ENCODE results near the gene TENM4.
A peak's percentile ranks its signal among the peaks of the same experiment; 100 is the strongest.

Gene TENM4

GRCh38 chr11:78649361-78650215 is 791.2 kb downstream of the TENM4 start:
- no peak for TF ChIP-seq CTCF (IDR thresholded peaks at IDR 0.05; ENCODE audit: low read depth, low read length)
- no peak for DNase-seq (ENCODE audit: extremely low read depth, low read depth)

- no peak for TF ChIP-seq CTCF (IDR thresholded peaks at IDR 0.05; ENCODE audit: low read depth, low read length)
- DNase-seq (ENCODE audit: extremely low read depth, low read depth): no peak
Observed at GRCh38 chr11:78647986-78648875, 792.6 kb downstream of the TENM4 start.

- no peak for TF ChIP-seq CTCF (IDR thresholded peaks at IDR 0.05; ENCODE audit: low read depth, low read length)
- no peak for DNase-seq (ENCODE audit: extremely low read depth, low read depth)
Observed at GRCh38 chr11:78647266-78647915, 793.4 kb downstream of the TENM4 start.

GRCh38 chr11:78646564-78647185 is 794.2 kb downstream of the TENM4 start:
- TF ChIP-seq CTCF (IDR thresholded peaks at IDR 0.05; ENCODE audit: low read depth, low read length): peak; percentile 73
- DNase-seq (ENCODE audit: extremely low read depth, low read depth): no peak

- DNase-seq (ENCODE audit: extremely low read depth, low read depth): no peak
Observed at GRCh38 chr11:78645226-78646202, 795.3 kb downstream of the TENM4 start.

More at GRCh38 chr11:78645226-78646202, 795.3 kb downstream of the TENM4 start:
- TF ChIP-seq CTCF (IDR thresholded peaks at IDR 0.05; ENCODE audit: low read depth, low read length): peak; percentile 100

Measured in AG09319 (cell line).